ENCODE data around the gene APBA3. TPM values are rescaled to one million over a fixed set of nuclear protein-coding genes. Genes with fewer than 3 reads are reported as not detected.

APBA3 gene
- total RNA-seq, 1 experiment from 2014 or later, result 21.4 TPM

- Histone ChIP-seq H3K79me2 (ENCODE audit: low read length) (no peaks in the 10 kb centered on the region), H3K4me3 (ENCODE audit: low read length) (no peak overlapping the region), H3K36me3 (ENCODE audit: low read depth, low read length) (no peaks in the 10 kb centered on the region), H3K9me2 (replicated peaks; ENCODE audit: low read length) (no peaks in the 10 kb centered on the region), H3K4me2 (ENCODE audit: low read length) (no peak overlapping the region), H3K9me3 (ENCODE audit: low read length) (no peaks in the 10 kb centered on the region), H4K20me1 (ENCODE audit: low read length) (no peaks in the 10 kb centered on the region), H3K27me3 (ENCODE audit: low read length) (no peaks in the 10 kb centered on the region), H3K27ac (ENCODE audit: low read length) (no peak overlapping the region), H3K4me1 (ENCODE audit: insufficient read depth, low read length) (no peaks in the 10 kb centered on the region), H3F3A (ENCODE audit: low read length, unreplicated experiment) (no peaks in the 10 kb centered on the region), H2AFZ (ENCODE audit: low read length) (no peak overlapping the region), H3K9ac (ENCODE audit: low read length) (no peak overlapping the region)
- no peak for ATAC-seq
- TF ChIP-seq EZH2phosphoT487 (IDR thresholded peaks at IDR 0.05; ENCODE audit: borderline replicate concordance, low read length) (no peak), CTCF (conservative IDR thresholded peaks at IDR 0.05; ENCODE audit: low read depth, low read length) (no peak), EZH2 (IDR thresholded peaks at IDR 0.05; ENCODE audit: low read length, unreplicated experiment) (no peak)
- ChIA-PET POLR2A (ENCODE audit: unreplicated experiment) (no interaction called here), CTCF (no interaction called here)
- BruUV-seq (replicated peaks), result no TSS peak
- no peak for DNase-seq
- intact Hi-C loops (cut with micrococcal nuclease), result no loop called here
Measured at GRCh38 chr19:3738477-3739220, 22.8 kb downstream of the APBA3 start.

GRCh38 chr19:3737487-3738205 lies 23.8 kb downstream of the APBA3 start:
- Histone ChIP-seq H3K4me3 (ENCODE audit: low read length) (no peak overlapping the region), H2AFZ (ENCODE audit: low read length) (no peak overlapping the region), H3K27ac (ENCODE audit: low read length) (no peak overlapping the region), H3F3A (ENCODE audit: low read length, unreplicated experiment) (no peaks in the 10 kb centered on the region), H3K4me2 (ENCODE audit: low read length) (no peak overlapping the region), H3K9ac (ENCODE audit: low read length) (no peak overlapping the region), H3K9me2 (replicated peaks; ENCODE audit: low read length) (no peaks in the 10 kb centered on the region), H3K4me1 (ENCODE audit: insufficient read depth, low read length) (no peaks in the 10 kb centered on the region), H3K36me3 (ENCODE audit: low read depth, low read length) (no peaks in the 10 kb centered on the region), H3K79me2 (ENCODE audit: low read length) (no peaks in the 10 kb centered on the region), H3K27me3 (ENCODE audit: low read length) (no peaks in the 10 kb centered on the region), H3K9me3 (ENCODE audit: low read length) (no peaks in the 10 kb centered on the region), H4K20me1 (ENCODE audit: low read length) (no peaks in the 10 kb centered on the region)
- TF ChIP-seq EZH2 (IDR thresholded peaks at IDR 0.05; ENCODE audit: low read length, unreplicated experiment) (no peak), CTCF (conservative IDR thresholded peaks at IDR 0.05; ENCODE audit: low read depth, low read length) (no peak), EZH2phosphoT487 (IDR thresholded peaks at IDR 0.05; ENCODE audit: borderline replicate concordance, low read length) (no peak)
- no TSS peak for BruUV-seq (replicated peaks)
- intact Hi-C loops (cut with micrococcal nuclease), result no loop called here
- ATAC-seq (no peak), DNase-seq (no peak)
- CTCF ChIA-PET, result no interaction called here
- POLR2A ChIA-PET (ENCODE audit: unreplicated experiment), result no interaction called here
